Left lung (tissue), 10 donors: ENCODE results near the gene ADGRG6. TPM values are rescaled to one million over a fixed set of nuclear protein-coding genes. Genes with fewer than 3 reads are reported as not detected.

Source experiments
- ATAC-seq: fragments of 200-7000 bp; cut with Tn5 transposase; one replicate; pipeline ENCODE4 v1.9.1; 2020; ENCODE audit warnings: moderate library complexity
- DNase-seq, 4 donors: peaks; one replicate each; pipeline ENCODE4 v3.0.0-alpha.2; 2013 to 2020
- H3K27ac ChIP-seq, 2 donors: fragments of 200-600 bp; sonication (generic) in 1 of 2; one replicate each; pipeline versions ENCODE4 v1.5.0 to v1.8.0; 2020 to 2021
- H3K27me3 ChIP-seq, 2 donors: fragments of 200-600 bp; sonication (generic) in 1 of 2; one replicate each; pipeline versions ENCODE4 v1.5.0 to v1.8.0; 2020 to 2021
- H3K36me3 ChIP-seq, 2 donors: fragments of 200-600 bp; sonication (generic) in 1 of 2; one replicate each; pipeline versions ENCODE4 v1.5.0 to v1.8.0; 2020 to 2021
- H3K4me1 ChIP-seq, 2 donors: fragments of 200-600 bp; one replicate each; pipeline ENCODE4 v1.8.0; 2021
- H3K4me3 ChIP-seq, 2 donors: fragments of 200-600 bp; sonication (generic) in 1 of 2; one replicate each; pipeline versions ENCODE4 v1.5.0 to v1.8.0; 2020 to 2021; ENCODE audit warnings: mild to moderate bottlenecking in 1 of 2
- H3K9me3 ChIP-seq, 2 donors: fragments of 200-600 bp; sonication (generic) in 1 of 2; one replicate each; pipeline versions ENCODE4 v1.5.0 to v1.8.0; 2020 to 2021
- CTCF ChIP-seq, 2 donors: fragments of 200-600 bp; sonication (generic) in 1 of 2; IDR thresholded peaks; one replicate each; pipeline versions ENCODE4 v1.5.0 to v1.8.0; 2021; ENCODE audit warnings: antibody characterized with exemption in 2 of 2
- intact Hi-C, 2 donors: fragments of 100-400 bp; cut with DNase I; formaldehyde crosslinking; loops; one replicate each; pipeline versions ENCODE4 v1.11.2 to v1.14.2; 2022
- polyA plus RNA-seq, 6 donors: library from polyadenylated mRNA; unstranded; fragments of 120-200 nt; gene quantifications; one replicate each; pipeline ENCODE4 v1.2.1, GENCODE V29; 2013; ENCODE audit not compliant: insufficient read length in 6 of 6
- total RNA-seq, 2 donors: library from RNA; stranded (reverse); fragmentation: NEBNext Ultra II Directional; extraction: Animal tissue kit (Norgen Biotek cat#: 25700); gene quantifications; one replicate each; pipeline ENCODE4 v1.2.1, GENCODE V29; 2021
- donor health status: DM: no; HTN: yes; CAD: no.
- donor health status: DM: no; HTN: no; CAD: no.

Gene ADGRG6
- total and polyA plus RNA-seq, 8 donors: 34.2 to 160 (median 137) TPM

- H3K4me1 ChIP-seq: peaks cover 6 to 22% of the 10 kb centered on the region in 2 donors
- H3K27me3 ChIP-seq: no peaks in the 10 kb centered on the region
- H3K9me3 ChIP-seq: no peaks in the 10 kb centered on the region
- no peak for DNase-seq
- ATAC-seq: no peak
- intact Hi-C loops: no loop called here
- H3K4me3 ChIP-seq: no peak overlapping the region
- H3K36me3 ChIP-seq: no peaks in the 10 kb centered on the region
- H3K27ac ChIP-seq: no peak overlapping the region
- TF ChIP-seq CTCF (IDR thresholded peaks at IDR 0.05): no peak
Observed at GRCh38 chr6:142373268-142374090, 71.7 kb downstream of the ADGRG6 start.

GRCh38 chr6:142374091-142374770, 72.4 kb downstream of the ADGRG6 start:
- DNase-seq (no peak), ATAC-seq (no peak)
- Histone ChIP-seq H3K9me3 (no peaks in the 10 kb centered on the region), H3K27me3 (no peaks in the 10 kb centered on the region), H3K36me3 (no peaks in the 10 kb centered on the region), H3K4me1 (peaks cover 12 to 29% of the 10 kb centered on the region in 2 donors), H3K4me3 (no peak overlapping the region), H3K27ac (peak overlapping the region in 1 of 2 donors; percentile 19)
- intact Hi-C loops: no loop called here
- TF ChIP-seq CTCF (IDR thresholded peaks at IDR 0.05): no peak

DNA sequence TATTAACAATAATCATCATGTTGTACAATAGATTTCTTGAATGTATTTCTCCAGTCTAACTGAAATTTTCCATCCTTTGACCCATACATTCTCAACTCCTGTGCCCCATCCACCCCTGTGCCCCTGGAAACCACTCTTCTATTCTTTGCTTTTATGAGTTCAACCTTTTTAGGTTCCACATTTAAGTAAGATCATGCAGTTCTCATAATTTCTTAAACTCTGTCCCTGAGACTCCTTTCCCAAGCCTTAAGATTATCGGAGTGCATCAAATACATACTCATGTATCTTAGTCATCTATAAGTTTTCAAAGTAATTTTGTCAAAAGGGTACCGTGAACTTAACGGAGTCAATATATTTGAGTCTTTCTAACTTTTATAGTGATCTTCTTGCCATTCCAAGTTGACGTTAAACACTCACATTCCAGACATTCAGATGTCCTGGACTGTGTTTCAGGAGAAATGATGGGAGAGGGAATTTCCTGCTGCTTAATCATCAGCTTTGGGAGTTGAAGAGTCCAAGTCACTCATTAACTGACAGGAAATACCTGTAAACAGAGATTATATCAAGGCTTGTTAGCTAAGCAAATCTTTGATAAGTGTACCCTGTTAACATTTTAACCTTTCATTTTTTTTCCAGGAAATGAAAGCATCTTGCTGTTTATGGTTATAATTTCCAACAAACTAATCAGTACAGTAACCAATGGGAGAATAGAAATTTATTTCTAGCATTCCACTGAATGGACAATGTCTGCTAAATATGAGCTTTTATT, 73.3 kb downstream of the ADGRG6 start:
- Histone ChIP-seq H3K27ac (peak overlapping the region in 1 of 2 donors; percentile 19), H3K9me3 (no peaks in the 10 kb centered on the region), H3K4me3 (no peak overlapping the region), H3K36me3 (no peaks in the 10 kb centered on the region), H3K4me1 (peaks cover 12 to 29% of the 10 kb centered on the region in 2 donors), H3K27me3 (no peaks in the 10 kb centered on the region)
- ATAC-seq (peak; percentile 72), DNase-seq (peak in 1 of 4 donors; percentile 26)
- TF ChIP-seq CTCF (IDR thresholded peaks at IDR 0.05): no peak
- intact Hi-C loops: no loop called here

DNA sequence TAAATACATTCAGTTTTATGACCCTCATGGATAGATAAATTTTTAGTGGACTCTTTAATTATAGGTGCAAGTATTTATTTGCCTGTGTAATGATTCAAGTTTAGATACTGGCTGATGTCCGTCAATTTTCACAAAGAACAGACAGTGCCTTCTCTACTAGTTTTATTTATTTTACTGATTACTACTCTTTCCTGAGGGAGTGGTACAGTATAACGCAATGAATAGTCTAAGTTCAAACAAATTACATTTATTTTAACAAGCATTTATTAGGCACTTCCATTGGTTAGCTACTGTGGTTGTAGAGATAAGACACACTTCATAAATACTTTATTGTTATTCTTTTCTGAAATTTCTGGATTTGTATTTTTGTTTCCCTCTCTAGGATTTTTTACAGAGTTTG, 74.3 kb downstream of the ADGRG6 start:
- intact Hi-C loops: no loop called here
- H3K27me3 ChIP-seq: no peaks in the 10 kb centered on the region
- H3K4me1 ChIP-seq: peaks cover 12 to 29% of the 10 kb centered on the region in 2 donors
- H3K4me3 ChIP-seq: no peak overlapping the region
- no peak overlapping the region for H3K27ac ChIP-seq
- no peak for TF ChIP-seq CTCF (IDR thresholded peaks at IDR 0.05)
- no peak for ATAC-seq
- H3K9me3 ChIP-seq: no peaks in the 10 kb centered on the region
- H3K36me3 ChIP-seq: no peaks in the 10 kb centered on the region
- DNase-seq: no peak
